ENCODE results near the gene ZNF646.

Gene ZNF646

DNA sequence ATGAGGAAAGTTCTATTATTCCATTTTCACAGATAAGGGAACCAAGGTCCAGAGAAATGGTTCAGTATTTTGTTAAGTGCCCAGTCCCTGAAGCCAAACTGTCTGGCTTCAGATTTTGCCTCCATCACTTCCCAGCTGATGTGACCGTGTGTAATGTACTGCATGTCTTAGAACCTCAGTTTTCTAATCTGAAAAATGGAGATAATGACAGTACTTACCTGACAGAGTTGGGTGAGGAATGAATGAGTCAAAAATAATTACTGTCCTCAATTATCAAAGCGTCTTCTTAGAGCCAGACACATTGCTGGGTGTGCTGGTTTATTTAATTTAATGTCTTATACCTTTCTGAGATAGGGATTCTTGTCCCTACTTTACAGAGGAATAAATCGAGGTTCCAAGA is 6.9 kb upstream of the ZNF646 start:
- no peak for DNase-seq

DNA sequence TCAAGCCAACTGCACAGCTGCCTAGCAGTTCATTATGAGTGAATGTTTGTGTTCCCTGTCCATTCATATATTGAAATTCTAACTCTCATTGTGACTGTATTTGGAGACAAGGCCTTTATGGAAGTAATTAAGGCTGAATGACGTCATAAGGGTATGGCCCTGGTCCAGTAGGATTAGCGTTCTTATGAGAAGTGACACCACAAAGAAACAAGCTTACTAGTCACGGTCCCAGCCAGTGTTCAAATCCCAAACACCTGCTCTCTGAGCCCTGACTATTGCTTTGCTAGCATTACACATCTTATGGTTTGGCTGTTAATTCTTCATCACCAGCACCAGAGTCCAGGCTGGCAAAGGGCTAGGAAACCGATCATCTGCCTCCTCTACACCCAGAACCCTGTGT is 2.4 kb upstream of the ZNF646 start:
- DNase-seq, result no peak

DNA sequence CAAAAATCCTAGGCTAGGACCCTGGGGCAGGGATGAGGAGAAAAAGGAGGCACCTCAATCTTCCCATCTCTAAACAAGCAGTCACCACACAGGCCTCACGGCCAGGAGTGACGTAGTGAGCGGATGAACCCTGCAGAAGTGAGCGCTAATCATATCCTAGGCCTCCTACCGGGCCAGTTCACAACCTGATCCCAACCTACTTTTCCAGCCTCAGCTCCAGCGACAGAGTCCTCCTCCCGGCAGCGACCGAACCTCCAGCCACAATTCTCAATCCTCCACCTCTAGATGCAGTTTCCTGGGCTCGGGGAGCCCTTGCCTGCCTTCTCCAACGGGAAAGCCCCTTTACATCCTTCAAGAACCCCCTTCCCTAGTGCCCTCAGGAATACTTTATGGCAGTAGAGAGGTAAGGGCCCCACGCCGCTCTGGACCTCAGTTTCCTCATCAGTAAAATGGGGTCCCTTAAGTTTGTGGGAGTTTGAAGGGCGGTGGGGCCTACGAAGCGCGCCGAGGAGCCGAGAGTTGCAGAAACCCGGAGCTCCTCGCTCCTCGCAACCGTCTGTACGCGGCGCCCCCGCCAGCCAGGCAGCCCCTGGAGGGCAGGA is 1.6 kb upstream of the ZNF646 start:
- no peak for DNase-seq

DNA sequence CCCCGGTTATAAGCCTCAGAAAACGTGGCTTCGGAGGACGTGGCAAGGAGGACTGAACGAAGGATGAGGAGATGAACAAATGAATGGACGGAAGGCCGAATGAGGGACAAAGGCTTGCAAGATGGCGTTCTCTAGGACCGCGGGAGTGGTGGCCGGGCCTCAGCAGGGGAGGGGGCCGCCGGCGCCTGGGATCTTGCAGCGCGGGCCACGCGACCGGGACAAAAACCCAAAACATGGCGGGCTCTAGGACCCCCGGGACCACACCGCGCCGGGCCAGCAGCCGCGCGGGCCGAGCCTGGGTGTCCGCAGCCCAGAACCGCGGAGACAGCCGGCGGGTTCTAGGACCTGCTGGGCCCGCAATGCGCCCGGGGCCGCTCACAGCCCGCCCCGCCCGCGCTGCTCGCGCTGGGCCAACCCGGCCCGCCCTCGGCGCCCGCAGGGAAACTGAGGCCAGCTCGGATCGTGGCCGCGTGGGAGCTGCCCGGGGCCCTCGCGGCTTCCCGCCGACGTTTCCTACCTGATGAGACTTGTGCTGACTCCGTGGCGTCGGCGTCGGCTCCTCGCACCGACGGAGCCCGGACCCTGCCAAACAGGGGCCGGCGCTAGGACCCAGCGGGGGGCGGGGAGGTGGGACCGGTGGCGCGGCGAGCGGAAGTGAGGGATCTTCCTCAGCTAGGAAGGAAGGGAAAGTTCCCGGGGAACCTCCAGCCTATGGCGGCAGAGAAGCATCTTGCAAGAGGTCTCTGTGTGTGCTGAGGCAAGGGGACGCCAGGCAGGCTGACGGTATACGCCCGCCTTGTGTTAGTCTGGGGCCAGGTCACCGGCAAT is 866 bp upstream of the ZNF646 start:
- DNase-seq, result peak; percentile 87

DNA sequence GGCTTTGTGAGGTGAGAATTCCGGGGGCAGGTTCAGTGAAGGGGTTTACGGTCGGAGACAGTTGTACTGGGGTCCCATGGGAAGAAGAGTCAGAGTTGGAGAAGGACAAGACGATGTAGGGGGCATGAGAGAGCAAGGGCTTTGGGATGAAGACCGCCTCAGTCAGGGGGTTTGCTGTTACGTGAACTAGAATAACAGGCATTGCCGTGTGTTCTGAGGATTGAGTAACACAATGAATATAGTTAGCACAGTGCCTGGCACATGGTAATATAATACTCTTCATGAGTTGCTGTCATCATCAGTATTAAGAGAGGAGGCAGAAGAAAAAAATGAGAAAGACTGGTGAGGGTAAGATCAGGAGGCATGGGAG is 577 bp downstream of the ZNF646 start:
- DNase-seq, result no peak

DNA sequence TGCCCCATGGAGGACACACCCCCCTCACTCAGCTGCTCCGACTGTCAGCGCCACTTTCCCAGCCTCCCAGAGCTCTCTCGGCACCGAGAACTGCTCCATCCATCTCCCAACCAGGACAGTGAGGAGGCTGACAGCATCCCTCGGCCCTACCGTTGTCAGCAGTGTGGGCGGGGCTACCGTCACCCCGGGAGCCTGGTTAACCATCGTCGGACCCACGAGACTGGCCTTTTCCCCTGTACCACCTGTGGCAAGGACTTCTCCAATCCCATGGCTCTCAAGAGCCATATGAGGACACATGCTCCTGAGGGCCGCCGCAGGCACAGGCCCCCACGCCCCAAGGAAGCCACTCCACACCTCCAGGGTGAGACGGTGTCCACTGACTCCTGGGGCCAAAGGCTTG is 2.1 kb downstream of the ZNF646 start:
- DNase-seq, result no peak

DNA sequence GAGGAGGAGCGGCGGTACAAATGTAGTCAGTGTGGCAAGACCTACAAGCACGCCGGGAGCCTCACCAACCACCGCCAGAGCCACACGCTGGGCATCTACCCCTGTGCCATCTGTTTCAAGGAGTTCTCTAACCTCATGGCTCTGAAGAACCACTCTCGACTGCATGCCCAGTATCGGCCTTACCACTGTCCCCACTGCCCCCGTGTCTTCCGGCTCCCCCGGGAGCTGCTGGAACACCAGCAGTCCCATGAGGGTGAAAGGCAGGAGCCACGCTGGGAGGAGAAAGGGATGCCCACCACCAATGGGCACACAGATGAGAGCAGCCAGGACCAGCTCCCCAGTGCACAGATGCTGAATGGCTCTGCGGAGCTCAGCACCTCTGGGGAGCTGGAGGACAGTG is 2.8 kb downstream of the ZNF646 start:
- no peak for DNase-seq

DNA sequence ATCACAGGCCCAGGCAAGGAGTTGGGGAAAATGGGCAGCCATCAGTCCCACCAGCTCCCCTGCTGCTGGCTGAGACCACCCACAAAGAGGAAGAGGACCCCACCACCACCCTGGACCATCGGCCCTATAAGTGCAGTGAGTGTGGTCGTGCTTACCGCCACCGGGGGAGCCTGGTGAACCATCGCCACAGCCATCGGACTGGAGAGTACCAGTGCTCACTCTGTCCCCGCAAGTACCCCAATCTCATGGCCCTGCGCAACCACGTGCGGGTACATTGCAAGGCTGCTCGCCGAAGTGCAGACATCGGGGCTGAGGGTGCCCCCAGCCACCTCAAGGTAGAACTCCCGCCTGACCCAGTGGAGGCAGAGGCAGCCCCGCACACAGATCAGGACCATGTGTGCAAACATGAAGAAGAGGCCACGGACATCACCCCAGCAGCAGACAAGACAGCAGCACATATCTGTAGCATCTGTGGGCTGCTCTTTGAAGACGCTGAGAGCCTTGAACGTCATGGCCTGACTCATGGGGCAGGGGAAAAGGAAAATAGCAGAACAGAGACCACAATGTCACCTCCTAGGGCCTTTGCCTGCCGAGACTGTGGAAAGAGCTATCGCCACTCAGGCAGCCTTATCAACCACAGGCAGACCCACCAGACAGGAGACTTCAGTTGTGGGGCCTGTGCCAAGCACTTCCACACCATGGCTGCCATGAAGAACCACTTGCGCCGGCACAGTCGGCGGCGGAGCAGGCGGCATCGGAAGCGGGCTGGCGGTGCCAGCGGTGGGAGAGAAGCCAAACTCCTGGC is 3.6 kb downstream of the ZNF646 start:
- DNase-seq, result no peak

DNA sequence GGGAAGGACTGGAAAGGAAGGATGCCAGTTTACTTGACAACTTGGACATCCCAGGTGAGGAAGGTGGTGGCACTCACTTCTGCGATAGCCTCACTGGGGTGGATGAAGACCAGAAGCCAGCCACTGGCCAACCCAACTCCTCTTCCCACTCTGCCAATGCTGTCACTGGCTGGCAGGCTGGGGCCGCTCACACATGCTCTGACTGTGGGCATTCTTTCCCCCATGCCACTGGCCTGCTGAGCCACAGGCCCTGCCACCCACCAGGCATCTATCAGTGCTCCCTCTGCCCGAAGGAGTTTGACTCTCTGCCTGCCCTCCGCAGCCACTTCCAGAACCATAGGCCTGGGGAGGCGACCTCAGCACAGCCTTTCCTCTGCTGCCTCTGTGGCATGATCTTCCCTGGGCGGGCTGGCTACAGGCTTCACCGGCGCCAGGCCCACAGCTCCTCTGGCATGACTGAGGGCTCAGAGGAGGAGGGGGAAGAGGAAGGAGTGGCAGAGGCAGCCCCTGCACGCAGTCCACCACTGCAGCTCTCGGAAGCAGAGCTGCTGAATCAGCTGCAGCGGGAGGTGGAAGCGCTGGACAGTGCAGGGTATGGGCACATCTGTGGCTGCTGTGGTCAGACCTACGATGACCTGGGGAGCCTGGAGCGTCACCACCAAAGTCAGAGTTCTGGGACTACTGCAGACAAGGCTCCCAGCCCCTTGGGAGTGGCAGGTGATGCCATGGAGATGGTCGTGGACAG is 4.5 kb downstream of the ZNF646 start:
- DNase-seq, result no peak

DNA sequence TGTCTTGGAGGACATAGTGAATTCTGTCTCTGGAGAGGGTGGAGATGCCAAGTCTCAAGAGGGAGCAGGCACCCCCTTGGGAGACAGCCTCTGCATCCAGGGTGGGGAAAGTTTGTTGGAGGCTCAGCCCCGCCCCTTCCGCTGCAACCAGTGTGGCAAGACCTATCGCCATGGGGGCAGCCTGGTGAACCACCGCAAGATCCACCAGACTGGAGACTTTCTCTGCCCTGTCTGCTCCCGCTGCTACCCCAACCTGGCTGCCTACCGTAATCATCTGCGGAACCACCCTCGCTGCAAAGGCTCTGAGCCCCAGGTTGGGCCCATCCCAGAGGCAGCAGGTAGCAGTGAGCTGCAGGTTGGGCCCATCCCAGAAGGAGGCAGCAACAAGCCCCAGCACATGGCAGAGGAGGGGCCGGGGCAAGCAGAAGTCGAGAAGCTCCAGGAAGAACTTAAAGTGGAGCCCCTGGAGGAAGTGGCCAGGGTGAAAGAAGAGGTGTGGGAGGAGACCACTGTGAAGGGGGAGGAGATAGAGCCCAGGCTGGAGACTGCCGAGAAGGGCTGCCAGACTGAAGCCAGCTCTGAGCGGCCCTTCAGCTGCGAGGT is 5.2 kb downstream of the ZNF646 start:
- DNase-seq, result no peak

DNA sequence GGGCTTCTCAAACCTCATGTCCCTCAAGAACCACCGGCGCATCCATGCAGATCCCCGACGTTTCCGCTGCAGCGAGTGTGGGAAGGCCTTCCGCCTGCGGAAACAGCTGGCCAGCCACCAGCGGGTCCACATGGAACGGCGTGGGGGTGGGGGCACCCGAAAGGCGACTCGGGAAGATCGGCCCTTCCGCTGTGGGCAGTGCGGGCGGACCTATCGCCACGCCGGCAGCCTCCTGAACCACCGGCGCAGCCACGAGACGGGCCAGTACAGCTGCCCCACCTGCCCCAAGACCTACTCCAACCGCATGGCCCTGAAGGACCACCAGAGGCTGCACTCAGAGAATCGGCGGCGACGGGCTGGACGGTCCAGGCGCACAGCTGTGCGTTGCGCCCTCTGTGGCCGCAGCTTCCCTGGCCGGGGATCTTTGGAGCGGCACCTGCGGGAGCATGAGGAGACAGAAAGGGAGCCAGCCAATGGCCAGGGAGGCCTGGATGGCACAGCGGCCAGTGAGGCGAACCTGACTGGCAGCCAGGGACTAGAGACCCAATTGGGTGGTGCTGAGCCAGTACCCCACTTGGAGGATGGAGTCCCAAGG is 5.9 kb downstream of the ZNF646 start:
- DNase-seq, result no peak

DNA sequence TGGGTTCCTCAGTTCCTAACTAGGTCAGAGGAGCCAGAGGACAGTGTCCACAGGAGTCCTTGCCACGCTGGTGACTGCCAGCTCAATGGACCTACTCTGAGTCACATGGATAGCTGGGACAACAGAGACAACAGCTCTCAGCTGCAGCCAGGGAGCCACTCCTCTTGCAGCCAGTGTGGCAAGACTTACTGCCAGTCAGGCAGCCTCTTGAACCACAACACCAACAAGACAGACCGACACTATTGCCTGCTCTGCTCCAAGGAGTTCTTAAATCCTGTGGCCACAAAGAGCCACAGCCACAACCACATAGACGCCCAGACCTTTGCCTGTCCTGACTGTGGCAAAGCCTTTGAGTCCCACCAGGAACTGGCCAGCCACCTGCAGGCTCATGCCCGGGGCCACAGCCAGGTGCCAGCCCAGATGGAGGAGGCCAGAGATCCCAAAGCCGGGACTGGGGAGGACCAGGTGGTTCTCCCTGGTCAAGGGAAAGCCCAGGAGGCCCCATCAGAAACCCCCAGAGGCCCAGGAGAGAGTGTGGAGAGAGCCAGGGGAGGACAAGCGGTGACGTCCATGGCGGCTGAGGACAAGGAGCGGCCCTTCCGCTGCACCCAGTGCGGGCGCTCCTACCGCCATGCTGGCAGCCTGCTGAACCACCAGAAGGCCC is 6.7 kb downstream of the ZNF646 start:
- DNase-seq, result no peak

DNA sequence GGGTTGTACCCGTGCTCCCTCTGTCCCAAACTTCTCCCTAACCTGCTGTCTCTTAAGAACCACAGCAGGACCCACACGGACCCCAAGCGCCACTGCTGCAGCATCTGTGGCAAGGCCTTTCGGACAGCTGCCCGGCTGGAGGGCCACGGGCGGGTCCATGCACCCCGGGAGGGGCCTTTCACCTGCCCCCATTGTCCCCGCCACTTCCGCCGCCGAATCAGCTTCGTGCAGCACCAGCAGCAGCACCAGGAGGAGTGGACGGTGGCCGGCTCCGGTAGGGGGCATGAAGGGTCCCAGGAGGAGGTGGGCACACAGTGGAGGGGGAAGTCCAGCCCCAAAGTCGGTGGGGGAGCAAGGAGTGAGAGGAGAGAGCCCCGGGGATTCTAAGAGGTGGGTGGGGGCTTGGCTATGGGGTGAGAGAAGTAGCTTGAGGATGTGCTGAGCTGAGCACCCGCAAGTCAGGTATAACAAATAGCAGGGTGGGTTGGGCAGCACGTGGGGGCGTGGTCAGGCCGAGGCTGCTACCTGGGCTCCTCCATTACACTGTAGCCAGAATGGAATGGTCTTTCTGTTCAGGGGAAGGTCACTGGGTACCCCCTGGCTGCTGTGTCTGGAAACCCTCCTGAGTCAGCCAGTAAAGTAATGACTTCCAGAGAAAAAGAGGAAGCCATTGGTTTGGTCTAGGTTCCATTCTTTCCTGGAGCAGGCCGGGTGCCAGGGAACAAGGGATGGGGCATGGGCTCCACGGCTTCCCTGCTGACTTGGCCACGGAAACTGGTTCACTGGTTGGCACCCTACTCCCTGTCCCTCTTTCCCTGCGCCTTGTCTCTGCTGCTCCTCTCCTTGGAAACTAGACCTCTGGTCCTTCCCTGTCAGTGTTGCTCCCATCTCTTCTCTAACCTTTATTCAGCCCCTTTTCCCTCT is 7.5 kb downstream of the ZNF646 start:
- no peak for DNase-seq

DNA sequence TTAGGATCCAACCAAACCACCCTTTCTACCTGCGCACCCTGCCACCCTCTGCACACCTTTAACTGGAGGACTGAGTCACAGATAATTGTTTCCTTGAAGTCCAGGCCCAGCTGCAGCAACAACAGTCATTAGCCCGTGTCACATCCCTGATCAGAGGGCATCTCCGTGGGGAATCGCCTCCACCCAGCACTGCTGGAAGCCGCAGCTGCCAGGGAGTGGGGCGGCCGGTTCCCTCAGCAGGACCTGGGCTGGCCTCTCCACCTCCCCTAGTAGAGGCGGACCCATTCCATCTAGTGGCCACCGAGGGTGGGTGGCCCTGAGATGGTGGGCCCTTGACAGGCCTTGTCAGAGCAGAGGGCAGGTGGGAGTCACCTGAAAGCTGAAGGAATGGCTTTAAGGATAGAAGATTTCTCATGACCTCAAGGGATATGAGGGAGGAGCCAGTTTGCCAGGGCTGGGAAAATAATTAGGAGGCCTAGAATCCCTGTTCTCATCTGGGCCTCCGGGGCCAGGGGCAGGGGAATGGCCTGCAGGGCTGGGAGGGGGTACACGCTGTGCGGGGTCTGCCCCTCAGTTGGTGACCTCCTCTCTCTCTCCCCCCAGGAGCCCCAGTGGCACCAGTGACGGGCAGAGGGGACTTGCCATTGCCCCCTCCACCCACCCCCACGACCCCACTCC is 8.3 kb downstream of the ZNF646 start:
- DNase-seq, result no peak

DNA sequence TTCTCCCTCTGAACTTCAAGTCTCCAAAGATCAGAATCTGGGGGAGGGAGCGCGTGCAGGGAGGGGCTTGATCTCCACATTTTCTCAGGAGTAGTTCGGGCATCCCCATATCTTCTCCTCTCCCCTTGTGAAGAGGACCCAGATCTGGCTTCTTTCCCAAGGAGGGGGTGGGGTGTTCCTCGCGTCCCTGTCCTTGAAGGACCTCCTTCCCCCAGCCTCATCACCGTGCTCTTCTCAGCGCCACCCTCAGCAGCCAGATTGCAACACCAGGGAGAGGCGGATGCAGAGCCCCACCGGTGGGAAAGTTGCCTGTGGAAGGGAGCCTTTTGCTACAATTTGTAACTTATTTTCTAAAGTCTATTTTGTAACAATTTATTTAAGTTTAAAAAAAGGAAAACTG is 8.9 kb downstream of the ZNF646 start:
- peak; percentile 10 for DNase-seq

DNA sequence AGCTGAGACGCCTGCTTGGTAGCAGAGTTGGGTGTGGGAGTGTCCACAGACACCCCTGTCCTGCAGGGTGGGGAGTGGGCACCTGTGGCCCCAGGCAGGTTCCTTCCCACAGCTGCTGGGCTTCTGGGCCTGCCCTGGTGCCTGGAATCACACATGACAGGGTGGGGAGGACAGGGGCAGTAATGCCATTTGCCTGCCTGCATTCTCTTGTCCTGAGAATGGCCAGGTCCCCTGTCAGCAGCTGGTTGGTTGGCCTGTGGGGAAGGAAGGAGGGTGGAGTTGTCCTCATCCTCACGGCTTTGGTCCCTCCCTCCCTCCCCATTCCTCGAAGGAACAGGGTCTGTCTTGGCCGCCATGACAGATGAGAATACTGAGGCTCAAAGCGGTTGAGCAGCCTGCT is 9.3 kb downstream of the ZNF646 start:
- DNase-seq, result no peak

DNA sequence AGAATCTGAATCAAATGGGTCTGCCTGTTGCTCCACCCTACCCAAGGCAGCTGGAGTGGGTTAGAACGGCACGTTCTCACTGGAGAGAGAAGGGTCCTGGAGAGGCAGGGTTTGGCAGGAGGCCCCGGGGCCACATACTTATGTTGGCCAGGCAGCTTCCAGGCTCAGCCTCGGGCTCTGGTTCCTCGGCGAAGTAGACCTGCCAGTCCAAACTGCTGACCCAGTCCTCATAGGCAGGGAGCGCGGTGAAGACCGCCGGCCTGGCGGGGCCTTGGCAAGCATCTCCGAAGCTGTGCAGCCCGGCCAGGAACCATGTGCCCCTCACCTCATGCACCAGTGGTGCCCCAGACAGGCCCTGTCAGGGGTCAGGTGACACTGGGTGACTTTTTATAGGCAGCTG is 9.8 kb downstream of the ZNF646 start:
- no peak for DNase-seq

DNA sequence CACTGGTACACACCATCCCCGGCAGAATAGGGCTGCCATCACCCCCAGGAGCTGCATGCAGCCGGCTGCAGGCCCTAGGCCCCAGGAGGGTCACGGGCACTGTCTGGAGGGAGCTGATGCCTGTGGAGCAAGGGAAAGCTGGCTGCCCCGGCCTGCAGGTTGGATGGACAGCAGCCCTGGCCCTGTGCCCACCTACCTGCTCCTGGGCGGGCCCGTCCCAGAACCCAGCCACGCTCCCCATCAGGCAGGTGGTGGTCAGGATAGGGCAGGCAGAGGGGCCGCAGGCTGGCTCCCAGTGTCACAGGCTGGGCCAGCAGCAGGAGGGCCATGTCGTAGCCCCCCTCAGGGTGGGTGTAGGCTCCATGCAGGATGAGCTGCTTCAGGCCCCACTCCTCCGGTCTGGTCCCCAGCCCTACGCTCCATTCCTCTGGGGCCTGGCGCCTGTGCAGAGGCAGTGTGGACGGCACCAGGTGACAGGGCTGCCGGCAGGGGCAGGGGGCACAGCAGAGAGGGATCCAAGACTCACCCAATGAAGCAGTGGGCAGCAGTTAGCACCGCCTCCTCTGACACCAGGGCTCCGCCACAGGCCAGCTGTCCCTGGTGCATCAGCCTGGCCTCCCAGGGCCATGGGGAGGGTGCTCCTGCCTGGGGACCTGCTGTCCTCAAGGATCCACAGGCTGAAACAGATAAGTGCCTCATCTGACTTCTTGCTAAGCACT is 10.5 kb downstream of the ZNF646 start:
- no peak for DNase-seq

DNA sequence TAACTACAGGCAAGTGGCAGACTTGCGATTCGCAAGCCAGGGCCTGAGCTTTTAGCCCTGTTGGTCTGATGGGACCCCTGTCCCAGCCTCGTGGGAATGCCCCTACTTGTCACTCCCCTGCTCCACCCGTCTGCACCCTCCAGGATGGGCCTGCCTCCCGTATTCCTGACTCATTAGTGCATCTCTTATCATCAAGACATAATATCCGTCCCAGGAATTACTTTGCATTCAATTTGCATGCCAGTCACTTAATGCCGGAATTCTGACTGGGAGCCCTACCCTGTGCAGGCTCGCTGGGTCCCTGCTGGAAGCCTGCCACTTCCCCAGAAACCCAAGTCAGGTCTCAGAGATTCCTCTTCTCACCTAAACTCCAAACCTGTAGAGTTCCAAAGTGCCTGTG is 11.2 kb downstream of the ZNF646 start:
- DNase-seq, result no peak
